HG03039 (cell line): Measurements from ENCODE around the gene INSYN2B.

Source experiments
- ATAC-seq: cut with Tn5 transposase; IDR thresholded peaks from one replicate; pipeline ENCODE4 v1.9.1; 2021; ENCODE audit warnings: mild to moderate bottlenecking, moderate library complexity; ENCODE audit not compliant: unreplicated experiment

The INSYN2B gene

GRCh38 chr5:169980418-169981053 is at the start of gene INSYN2B:
INSYN2B (minus strand) TSS chr5:169980495; CDS start chr5:169883898, 96,597 bp downstream.
- ATAC-seq: no peak

- no peak for ATAC-seq
Observed at GRCh38 chr5:170028124-170028523, 47.8 kb upstream of the INSYN2B start.

- ATAC-seq: no peak
Observed at GRCh38 chr5:170025853-170026252, 45.6 kb upstream of the INSYN2B start.

GRCh38 chr5:170021506-170021905 is 41.2 kb upstream of the INSYN2B start:
- no peak for ATAC-seq

GRCh38 chr5:170020423-170020822 is 40.1 kb upstream of the INSYN2B start:
- no peak for ATAC-seq

GRCh38 chr5:170012622-170013021 is 32.3 kb upstream of the INSYN2B start:
- no peak for ATAC-seq

- no peak for ATAC-seq
Observed at GRCh38 chr5:170011751-170012150, 31.5 kb upstream of the INSYN2B start.

GRCh38 chr5:170010595-170010994 is 30.3 kb upstream of the INSYN2B start:
- no peak for ATAC-seq

- ATAC-seq: no peak
Observed at GRCh38 chr5:170008376-170008775, 28.1 kb upstream of the INSYN2B start.

- ATAC-seq: no peak
Observed at GRCh38 chr5:170006021-170006420, 25.7 kb upstream of the INSYN2B start.

GRCh38 chr5:170000155-170000554 is 19.9 kb upstream of the INSYN2B start:
- no peak for ATAC-seq

- ATAC-seq: no peak
Observed at GRCh38 chr5:169999621-170000020, 19.3 kb upstream of the INSYN2B start.

GRCh38 chr5:169997798-169998197 is 17.5 kb upstream of the INSYN2B start:
- ATAC-seq: peak; percentile 60

GRCh38 chr5:169993485-169993790 is 13.1 kb upstream of the INSYN2B start:
- ATAC-seq: no peak

- ATAC-seq: no peak
Observed at GRCh38 chr5:169992789-169993484, 12.6 kb upstream of the INSYN2B start.

- ATAC-seq: no peak
Observed at GRCh38 chr5:169991115-169991869, 11.0 kb upstream of the INSYN2B start.

GRCh38 chr5:169989365-169989764 is 9.1 kb upstream of the INSYN2B start:
- ATAC-seq: no peak

GRCh38 chr5:169988947-169989346 is 8.7 kb upstream of the INSYN2B start:
- ATAC-seq: no peak

- no peak for ATAC-seq
Observed at GRCh38 chr5:169988206-169988605, 7.9 kb upstream of the INSYN2B start.

- no peak for ATAC-seq
Observed at GRCh38 chr5:169979871-169980270, 424 bp downstream of the INSYN2B start.

GRCh38 chr5:169978714-169979113 is 1.6 kb downstream of the INSYN2B start:
- no peak for ATAC-seq

- no peak for ATAC-seq
Observed at GRCh38 chr5:169974121-169974770, 6.0 kb downstream of the INSYN2B start.
